OCI-LY1 (cell line): ENCODE data around the gene USP14.

Source experiments
- CTCF ChIP-seq: fragments of 200-600 bp; sonication (generic), shearing (Covaris generic); IDR thresholded peaks from 2 replicates; pipeline ENCODE4 v1.5.1; 2017; ENCODE audit warnings: mild to moderate bottlenecking, antibody characterized with exemption, low read length, moderate library complexity, mixed read lengths
- EZH2 ChIP-seq: fragments of 200-600 bp; sonication (generic), shearing (Covaris generic); IDR thresholded peaks from 2 replicates; pipeline ENCODE4 v1.8.0; 2017; ENCODE audit warnings: borderline replicate concordance, mixed run types, mild to moderate bottlenecking, antibody characterized with exemption, low read length, moderate library complexity, mixed read lengths

DNA sequence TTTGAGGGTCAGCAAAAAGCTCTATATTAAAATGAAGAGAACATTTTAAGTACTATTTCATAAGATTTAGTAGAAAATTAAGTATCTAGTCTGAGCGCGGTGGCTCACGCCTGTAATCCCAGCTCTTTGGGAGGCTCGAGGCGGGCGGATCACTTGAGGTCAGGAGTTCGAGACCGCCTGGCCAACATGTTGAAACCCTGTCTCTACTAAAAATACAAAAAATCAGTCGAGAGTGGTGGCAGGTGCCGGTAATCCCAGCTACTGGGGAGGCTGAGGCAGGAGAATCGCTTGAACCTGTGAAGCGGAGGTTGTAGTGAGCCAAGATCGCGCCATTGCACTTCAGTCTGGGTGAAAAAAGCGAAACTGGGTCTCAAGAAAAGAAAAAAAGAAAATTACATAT is 1.6 kb downstream of the USP14 start:
- TF ChIP-seq CTCF (no peak), EZH2 (no peak)
